ENCODE data around the gene MPDU1.

Gene MPDU1

GRCh38 chr17:7583253-7584109 lies at the start of gene MPDU1:
Gene MPDU1, plus strand, starts transcription at chr17:7583852. Its CDS starts 11 bp downstream, at chr17:7583863.
- peaks cover 56% of the 10 kb centered on the region for H3K79me2 ChIP-seq (ENCODE audit: insufficient read depth, low read length)
- no peaks in the 10 kb centered on the region for H3K27me3 ChIP-seq (ENCODE audit: insufficient read depth, low read length, poor library complexity)
- peak; percentile 98 for DNase-seq
- TF ChIP-seq CTCF (IDR thresholded peaks at IDR 0.05; ENCODE audit: borderline replicate concordance, extremely low read depth, low read length, poor library complexity, severe bottlenecking) (no peak), EZH2 (IDR thresholded peaks at IDR 0.05; ENCODE audit: borderline replicate concordance, low read depth, low read length, severe bottlenecking) (no peak)
- H3K4me2 ChIP-seq (ENCODE audit: insufficient read depth, low read length) = peak within 1 kb of the TSS; percentile 84
- H3K4me1 ChIP-seq (ENCODE audit: insufficient read depth, low read length) = peaks cover 51% of the 10 kb centered on the region
- peaks cover 11% of the 10 kb centered on the region for H4K20me1 ChIP-seq (ENCODE audit: insufficient read depth, low read length)
- H2AFZ ChIP-seq (ENCODE audit: low read depth, low read length) = peak within 1 kb of the TSS; percentile 82
- H3K9me3 ChIP-seq (ENCODE audit: insufficient read depth, low read length, severe bottlenecking) = no peaks in the 10 kb centered on the region
- H3K9ac ChIP-seq (ENCODE audit: low read depth, low read length) = peak within 1 kb of the TSS; percentile 88
- peaks cover 61% of the 10 kb centered on the region for H3K36me3 ChIP-seq (ENCODE audit: insufficient read depth, low read length)
- peak within 1 kb of the TSS; percentile 98 for H3K27ac ChIP-seq (ENCODE audit: low read length)
- ATAC-seq (ENCODE audit: insufficient read depth, low read depth) = peak; percentile 70
- H3K4me3 ChIP-seq (ENCODE audit: low read depth in 1 of 2, low read length in 2 of 2) = peak within 1 kb of the TSS; percentile 68 to 87

GRCh38 chr17:7538050-7538449 lies 45.6 kb upstream of the MPDU1 start:
- H4K20me1 ChIP-seq (ENCODE audit: insufficient read depth, low read length) = no peaks in the 10 kb centered on the region
- no peak overlapping the region for H2AFZ ChIP-seq (ENCODE audit: low read depth, low read length)
- no peak overlapping the region for H3K4me2 ChIP-seq (ENCODE audit: insufficient read depth, low read length)
- H3K4me3 ChIP-seq (ENCODE audit: low read depth in 1 of 2, low read length in 2 of 2) = no peak overlapping the region
- ATAC-seq (ENCODE audit: insufficient read depth, low read depth) (no peak), DNase-seq (no peak)
- H3K27ac ChIP-seq (ENCODE audit: low read length) = no peak overlapping the region
- no peaks in the 10 kb centered on the region for H3K4me1 ChIP-seq (ENCODE audit: insufficient read depth, low read length)
- no peaks in the 10 kb centered on the region for H3K36me3 ChIP-seq (ENCODE audit: insufficient read depth, low read length)
- no peak overlapping the region for H3K9ac ChIP-seq (ENCODE audit: low read depth, low read length)
- H3K79me2 ChIP-seq (ENCODE audit: insufficient read depth, low read length) = no peaks in the 10 kb centered on the region
- TF ChIP-seq EZH2 (IDR thresholded peaks at IDR 0.05; ENCODE audit: borderline replicate concordance, low read depth, low read length, severe bottlenecking) (no peak), CTCF (IDR thresholded peaks at IDR 0.05; ENCODE audit: borderline replicate concordance, extremely low read depth, low read length, poor library complexity, severe bottlenecking) (no peak)
- H3K27me3 ChIP-seq (ENCODE audit: insufficient read depth, low read length, poor library complexity) = no peaks in the 10 kb centered on the region
- H3K9me3 ChIP-seq (ENCODE audit: insufficient read depth, low read length, severe bottlenecking) = peaks cover 12% of the 10 kb centered on the region

- TF ChIP-seq EZH2 (IDR thresholded peaks at IDR 0.05; ENCODE audit: borderline replicate concordance, low read depth, low read length, severe bottlenecking) (no peak), CTCF (IDR thresholded peaks at IDR 0.05; ENCODE audit: borderline replicate concordance, extremely low read depth, low read length, poor library complexity, severe bottlenecking) (no peak)
- Histone ChIP-seq H3K4me1 (ENCODE audit: insufficient read depth, low read length) (no peaks in the 10 kb centered on the region), H2AFZ (ENCODE audit: low read depth, low read length) (no peak overlapping the region), H3K27ac (ENCODE audit: low read length) (no peak overlapping the region), H3K4me3 (ENCODE audit: low read depth in 1 of 2, low read length in 2 of 2) (no peak overlapping the region), H3K79me2 (ENCODE audit: insufficient read depth, low read length) (no peaks in the 10 kb centered on the region), H3K27me3 (ENCODE audit: insufficient read depth, low read length, poor library complexity) (no peaks in the 10 kb centered on the region), H3K9ac (ENCODE audit: low read depth, low read length) (no peak overlapping the region), H4K20me1 (ENCODE audit: insufficient read depth, low read length) (no peaks in the 10 kb centered on the region), H3K4me2 (ENCODE audit: insufficient read depth, low read length) (no peak overlapping the region), H3K36me3 (ENCODE audit: insufficient read depth, low read length) (no peaks in the 10 kb centered on the region), H3K9me3 (ENCODE audit: insufficient read depth, low read length, severe bottlenecking) (peaks cover 12% of the 10 kb centered on the region)
- no peak for DNase-seq
- ATAC-seq (ENCODE audit: insufficient read depth, low read depth) = no peak
Observed at GRCh38 chr17:7538891-7539545, 44.6 kb upstream of the MPDU1 start.

Data from DND-41 (cell line).